ENCODE data around the gene HMGCLL1.

DNA sequence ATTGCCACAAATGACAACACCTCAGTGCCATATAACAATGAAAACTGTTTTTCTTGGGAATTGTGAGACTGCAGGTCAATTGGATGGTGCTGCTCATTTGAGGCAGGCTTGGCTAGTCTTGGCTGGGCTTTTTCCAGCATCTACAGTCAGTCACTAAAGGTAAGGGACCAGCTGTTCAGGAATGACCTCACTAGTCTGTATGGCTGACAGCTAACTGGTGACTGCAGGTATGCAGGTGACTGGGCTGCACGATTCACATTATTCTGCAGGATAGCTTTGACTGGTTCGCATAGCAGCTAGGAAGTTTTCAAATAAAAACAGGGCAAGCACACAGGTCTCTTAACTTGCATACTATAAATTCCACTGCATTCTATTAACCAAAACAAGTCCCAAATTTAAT lies 22.1 kb upstream of the HMGCLL1 start:
- TF ChIP-seq, protein P1, sequence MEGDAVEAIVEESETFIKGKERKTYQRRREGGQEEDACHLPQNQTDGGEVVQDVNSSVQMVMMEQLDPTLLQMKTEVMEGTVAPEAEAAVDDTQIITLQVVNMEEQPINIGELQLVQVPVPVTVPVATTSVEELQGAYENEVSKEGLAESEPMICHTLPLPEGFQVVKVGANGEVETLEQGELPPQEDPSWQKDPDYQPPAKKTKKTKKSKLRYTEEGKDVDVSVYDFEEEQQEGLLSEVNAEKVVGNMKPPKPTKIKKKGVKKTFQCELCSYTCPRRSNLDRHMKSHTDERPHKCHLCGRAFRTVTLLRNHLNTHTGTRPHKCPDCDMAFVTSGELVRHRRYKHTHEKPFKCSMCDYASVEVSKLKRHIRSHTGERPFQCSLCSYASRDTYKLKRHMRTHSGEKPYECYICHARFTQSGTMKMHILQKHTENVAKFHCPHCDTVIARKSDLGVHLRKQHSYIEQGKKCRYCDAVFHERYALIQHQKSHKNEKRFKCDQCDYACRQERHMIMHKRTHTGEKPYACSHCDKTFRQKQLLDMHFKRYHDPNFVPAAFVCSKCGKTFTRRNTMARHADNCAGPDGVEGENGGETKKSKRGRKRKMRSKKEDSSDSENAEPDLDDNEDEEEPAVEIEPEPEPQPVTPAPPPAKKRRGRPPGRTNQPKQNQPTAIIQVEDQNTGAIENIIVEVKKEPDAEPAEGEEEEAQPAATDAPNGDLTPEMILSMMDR (IDR thresholded peaks at IDR 0.05): no peak
- TF ChIP-seq POLR2A (IDR thresholded peaks at IDR 0.05): no peak
